WERI-Rb-1 (cell line): ENCODE data around the gene ALG6.
A peak's percentile ranks its signal among the peaks of the same experiment; 100 is the strongest.
"Not testable (repeated sequence)": the region's sequence is repeated elsewhere in the genome, so short reads cannot be mapped to it uniquely, and the experiment has no call there.

Source experiments
- DNase-seq: peaks from one replicate; pipeline ENCODE4 v3.0.0-alpha.2; 2020
- H3K27ac ChIP-seq: fragments of 250-450 bp; sonication (Bioruptor Pico); 2 replicates; pipeline ENCODE4 v1.5.1; 2020; ENCODE audit warnings: mild to moderate bottlenecking, moderate library complexity
- H3K27me3 ChIP-seq: fragments of 250-450 bp; sonication (Bioruptor Pico); 2 replicates; pipeline ENCODE4 v1.5.1; 2021; ENCODE audit warnings: mild to moderate bottlenecking, low read depth, moderate library complexity; ENCODE audit not compliant: insufficient read depth, severe bottlenecking
- H3K36me3 ChIP-seq: fragments of 250-450 bp; sonication (Bioruptor Pico); 2 replicates; pipeline ENCODE4 v1.5.1; 2020; ENCODE audit warnings: mild to moderate bottlenecking, moderate library complexity
- H3K4me3 ChIP-seq: 2 replicates; pipeline ENCODE4 v1.5.1; 2011; ENCODE audit warnings: low read depth, mild to moderate bottlenecking, control low read depth, low read length
- H3K9me3 ChIP-seq: fragments of 250-450 bp; sonication (Bioruptor Pico); 2 replicates; pipeline ENCODE4 v1.5.1; 2021; ENCODE audit warnings: mild to moderate bottlenecking, moderate library complexity; ENCODE audit not compliant: severe bottlenecking
- TF ChIP-seq, protein P1 (sequence below): IDR thresholded peaks from 2 replicates; pipeline ENCODE4 v1.5.1; 2011; ENCODE audit warnings: low read depth, mild to moderate bottlenecking, control low read depth, inconsistent platforms, low read length

ALG6 gene

DNA sequence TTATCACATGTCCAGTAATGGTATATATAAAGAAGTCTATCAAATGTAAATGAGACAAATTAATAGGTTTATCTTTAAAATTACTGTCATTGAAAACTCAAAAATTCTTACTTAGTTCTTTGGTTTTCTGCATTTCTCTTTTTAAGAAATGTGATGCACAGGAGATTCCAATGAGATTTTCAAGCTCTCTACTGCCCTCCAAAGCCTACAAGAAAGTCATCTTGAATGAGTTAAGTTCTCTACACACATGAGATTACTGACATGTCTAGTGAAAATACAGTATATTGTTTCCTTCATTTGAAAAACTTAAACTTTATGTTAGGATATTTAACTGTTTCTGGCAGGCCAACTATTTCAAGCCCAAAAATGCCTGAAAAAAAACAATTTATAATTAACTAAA, 86.8 kb downstream of the ALG6 start:
- TF ChIP-seq, protein P1, sequence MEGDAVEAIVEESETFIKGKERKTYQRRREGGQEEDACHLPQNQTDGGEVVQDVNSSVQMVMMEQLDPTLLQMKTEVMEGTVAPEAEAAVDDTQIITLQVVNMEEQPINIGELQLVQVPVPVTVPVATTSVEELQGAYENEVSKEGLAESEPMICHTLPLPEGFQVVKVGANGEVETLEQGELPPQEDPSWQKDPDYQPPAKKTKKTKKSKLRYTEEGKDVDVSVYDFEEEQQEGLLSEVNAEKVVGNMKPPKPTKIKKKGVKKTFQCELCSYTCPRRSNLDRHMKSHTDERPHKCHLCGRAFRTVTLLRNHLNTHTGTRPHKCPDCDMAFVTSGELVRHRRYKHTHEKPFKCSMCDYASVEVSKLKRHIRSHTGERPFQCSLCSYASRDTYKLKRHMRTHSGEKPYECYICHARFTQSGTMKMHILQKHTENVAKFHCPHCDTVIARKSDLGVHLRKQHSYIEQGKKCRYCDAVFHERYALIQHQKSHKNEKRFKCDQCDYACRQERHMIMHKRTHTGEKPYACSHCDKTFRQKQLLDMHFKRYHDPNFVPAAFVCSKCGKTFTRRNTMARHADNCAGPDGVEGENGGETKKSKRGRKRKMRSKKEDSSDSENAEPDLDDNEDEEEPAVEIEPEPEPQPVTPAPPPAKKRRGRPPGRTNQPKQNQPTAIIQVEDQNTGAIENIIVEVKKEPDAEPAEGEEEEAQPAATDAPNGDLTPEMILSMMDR: no peak
- Histone ChIP-seq H3K27me3 (no peaks in the 10 kb centered on the region), H3K36me3 (no peaks in the 10 kb centered on the region; the same call in 1 of the 2 replicates), H3K27ac (no peak overlapping the region), H3K4me3 (no peak overlapping the region), H3K9me3 (no peaks in the 10 kb centered on the region)
- DNase-seq: no peak

DNA sequence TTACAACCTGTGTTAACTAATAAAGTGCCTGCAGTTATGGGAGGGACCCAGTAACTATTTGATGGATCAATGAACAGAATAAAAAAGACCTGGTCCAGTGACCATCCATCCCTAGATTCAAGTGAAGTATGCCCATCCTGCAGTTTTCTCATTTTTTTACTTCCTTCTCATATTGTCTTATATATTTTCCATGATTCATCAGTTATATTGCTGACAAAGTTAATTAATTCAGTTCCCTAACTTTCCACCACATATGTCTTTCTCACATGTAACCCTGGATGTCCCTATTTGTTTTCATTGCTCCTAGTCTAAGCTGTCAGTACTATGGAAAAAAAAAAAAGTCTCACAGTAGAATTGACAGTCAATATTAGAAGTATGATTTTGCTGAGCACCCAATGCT, 91.3 kb downstream of the ALG6 start:
- Histone ChIP-seq H3K9me3 (peaks cover 4% of the 10 kb centered on the region), H3K36me3 (peaks cover 6% of the 10 kb centered on the region), H3K4me3 (no peak overlapping the region), H3K27ac (no peak overlapping the region), H3K27me3 (no peaks in the 10 kb centered on the region)
- no peak for DNase-seq
- TF ChIP-seq, protein P1: no peak

GRCh38 chr1:63461661-63462230, 94.3 kb downstream of the ALG6 start:
- Histone ChIP-seq H3K27ac (no peak overlapping the region), H3K4me3 (no peak overlapping the region), H3K9me3 (peaks cover 4% of the 10 kb centered on the region), H3K36me3 (peaks cover 6% of the 10 kb centered on the region), H3K27me3 (no peaks in the 10 kb centered on the region)
- DNase-seq: no peak
- TF ChIP-seq, protein P1: no peak

GRCh38 chr1:63463248-63463647, 95.8 kb downstream of the ALG6 start:
- Histone ChIP-seq H3K4me3 (no peak overlapping the region), H3K9me3 (peaks cover 4% of the 10 kb centered on the region), H3K27ac (no peak overlapping the region), H3K27me3 (no peaks in the 10 kb centered on the region), H3K36me3 (peaks cover 6% of the 10 kb centered on the region)
- DNase-seq: no peak
- TF ChIP-seq, protein P1: no peak

DNA sequence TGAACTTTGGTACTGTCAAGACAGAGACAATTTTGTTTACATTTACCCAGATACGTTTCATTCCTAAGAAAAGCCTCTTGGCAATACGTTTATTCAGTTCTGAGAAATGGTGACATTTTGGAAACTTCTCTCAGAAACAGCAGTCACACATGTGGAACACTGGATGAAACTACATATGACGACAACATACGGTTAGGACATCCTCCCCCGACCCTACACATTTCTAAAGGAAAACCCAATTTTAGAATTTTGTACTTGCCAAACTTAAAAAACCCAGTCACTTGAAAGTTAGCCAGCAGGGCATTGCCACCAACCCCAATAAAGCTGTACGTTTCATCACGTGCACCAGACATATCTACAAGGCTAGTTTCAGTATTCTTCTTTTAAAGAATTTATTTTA, 98.8 kb downstream of the ALG6 start:
- TF ChIP-seq, protein P1: no peak
- no peak overlapping the region for H3K4me3 ChIP-seq
- H3K27ac ChIP-seq: no peak overlapping the region
- peaks cover 4% of the 10 kb centered on the region for H3K9me3 ChIP-seq
- no peaks in the 10 kb centered on the region for H3K27me3 ChIP-seq
- H3K36me3 ChIP-seq: peaks cover 6% of the 10 kb centered on the region
- no peak for DNase-seq

DNA sequence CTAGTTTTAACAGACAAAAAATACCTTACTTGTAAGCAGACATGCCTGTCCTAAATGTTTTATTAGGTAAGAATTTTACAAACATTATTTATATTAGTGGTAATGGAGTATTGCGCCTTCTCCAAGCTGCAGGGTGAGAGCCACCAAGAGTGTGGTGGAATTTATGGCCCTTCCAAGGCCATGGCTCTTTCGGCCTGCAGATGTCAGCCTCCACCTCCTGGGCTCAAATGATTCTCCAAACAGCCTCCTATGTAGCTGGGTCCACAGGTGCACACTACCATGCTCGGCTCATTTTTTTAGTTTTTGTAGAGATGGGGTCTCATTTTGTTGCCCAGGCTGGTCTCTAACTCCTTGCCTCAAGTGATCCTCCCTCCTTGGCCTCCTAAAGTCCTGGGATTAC, 99.3 kb downstream of the ALG6 start:
- H3K36me3 ChIP-seq: peaks cover 1% of the 10 kb centered on the region
- DNase-seq: no peak

GRCh38 chr1:63468683-63469082, 101.3 kb downstream of the ALG6 start:
- not testable (repeated sequence) for H3K27me3 ChIP-seq, H3K36me3 ChIP-seq, H3K4me3 ChIP-seq, H3K9me3 ChIP-seq, H3K27ac ChIP-seq, DNase-seq

More for the DNA sequence above, 99.3 kb downstream of the ALG6 start:
- TF ChIP-seq, protein P1: peak; percentile 28; the same call in 1 of the 2 replicates
- no peak overlapping the region for H3K4me3 ChIP-seq
- H3K9me3 ChIP-seq: peaks cover 1% of the 10 kb centered on the region
- no peaks in the 10 kb centered on the region for H3K27me3 ChIP-seq
- H3K27ac ChIP-seq: no peak overlapping the region
